ENCODE measurements around the gene ANKUB1.

DNA sequence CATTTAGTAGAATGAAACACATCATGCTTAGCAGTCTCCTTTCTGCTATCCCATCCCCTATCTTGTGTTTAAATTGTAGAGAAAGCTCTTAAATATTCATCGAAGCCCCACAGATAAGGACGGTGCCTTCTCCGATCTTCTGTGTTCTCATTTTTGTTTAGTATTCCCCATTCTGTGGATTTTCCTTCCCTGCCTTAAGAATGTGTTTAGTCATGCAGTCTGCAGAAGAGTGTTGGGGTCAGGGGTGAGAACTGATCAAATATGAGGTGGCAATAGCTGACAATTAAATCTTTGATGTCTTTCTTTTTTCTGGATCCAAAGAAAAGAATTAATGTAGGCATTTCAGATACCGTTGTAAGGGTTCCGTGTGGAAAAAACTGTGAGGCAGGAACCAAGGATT is 9.3 kb upstream of the ANKUB1 start:
- TF ChIP-seq, protein P1, sequence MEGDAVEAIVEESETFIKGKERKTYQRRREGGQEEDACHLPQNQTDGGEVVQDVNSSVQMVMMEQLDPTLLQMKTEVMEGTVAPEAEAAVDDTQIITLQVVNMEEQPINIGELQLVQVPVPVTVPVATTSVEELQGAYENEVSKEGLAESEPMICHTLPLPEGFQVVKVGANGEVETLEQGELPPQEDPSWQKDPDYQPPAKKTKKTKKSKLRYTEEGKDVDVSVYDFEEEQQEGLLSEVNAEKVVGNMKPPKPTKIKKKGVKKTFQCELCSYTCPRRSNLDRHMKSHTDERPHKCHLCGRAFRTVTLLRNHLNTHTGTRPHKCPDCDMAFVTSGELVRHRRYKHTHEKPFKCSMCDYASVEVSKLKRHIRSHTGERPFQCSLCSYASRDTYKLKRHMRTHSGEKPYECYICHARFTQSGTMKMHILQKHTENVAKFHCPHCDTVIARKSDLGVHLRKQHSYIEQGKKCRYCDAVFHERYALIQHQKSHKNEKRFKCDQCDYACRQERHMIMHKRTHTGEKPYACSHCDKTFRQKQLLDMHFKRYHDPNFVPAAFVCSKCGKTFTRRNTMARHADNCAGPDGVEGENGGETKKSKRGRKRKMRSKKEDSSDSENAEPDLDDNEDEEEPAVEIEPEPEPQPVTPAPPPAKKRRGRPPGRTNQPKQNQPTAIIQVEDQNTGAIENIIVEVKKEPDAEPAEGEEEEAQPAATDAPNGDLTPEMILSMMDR (IDR thresholded peaks at IDR 0.05; ENCODE audit: borderline replicate concordance, extremely low read depth, low read length, poor library complexity, severe bottlenecking) = no peak
- TF ChIP-seq EZH2 (IDR thresholded peaks at IDR 0.05; ENCODE audit: borderline replicate concordance, low read depth, low read length, severe bottlenecking) = no peak
